Stimulated activated effector memory CD8-positive, alpha-beta T cell treated with anti-CD3 and anti-CD28 coated beads, Interleukin-12 subunit alpha, Interleukin-12 subunit beta, amount 100 ng/mL, for 72 hours (primary cell): ENCODE data around the gene PLG.
"Not testable (repeated sequence)": the region's sequence is repeated elsewhere in the genome, so short reads cannot be mapped to it uniquely, and the experiment has no call there.

ENCODE experiments used
- ATAC-seq: fragments of 150-1000 bp; cut with Tn5 transposase; 2 replicates; pipeline ENCODE4 v1.10.0; 2021
- DNase-seq, 2 donors: peaks; one replicate each; pipeline ENCODE4 v3.0.0; 2021 to 2022; ENCODE audit warnings: low spot score in 2 of 2
- H3K27ac Mint-ChIP-seq: one replicate; pipeline ENCODE4 v1.8.0; 2022; ENCODE audit warnings: mild to moderate bottlenecking, mixed read lengths
- H3K36me3 Mint-ChIP-seq: one replicate; pipeline ENCODE4 v1.8.0; 2022; ENCODE audit warnings: mild to moderate bottlenecking, mixed read lengths
- H3K4me1 Mint-ChIP-seq: one replicate; pipeline ENCODE4 v1.8.0; 2022; ENCODE audit warnings: mixed read lengths
- H3K4me3 Mint-ChIP-seq: one replicate; pipeline ENCODE4 v1.8.0; 2022; ENCODE audit warnings: mild to moderate bottlenecking, mixed read lengths
- H3K9me3 Mint-ChIP-seq: one replicate; pipeline ENCODE4 v1.8.0; 2022; ENCODE audit warnings: mixed read lengths

PLG gene

DNA sequence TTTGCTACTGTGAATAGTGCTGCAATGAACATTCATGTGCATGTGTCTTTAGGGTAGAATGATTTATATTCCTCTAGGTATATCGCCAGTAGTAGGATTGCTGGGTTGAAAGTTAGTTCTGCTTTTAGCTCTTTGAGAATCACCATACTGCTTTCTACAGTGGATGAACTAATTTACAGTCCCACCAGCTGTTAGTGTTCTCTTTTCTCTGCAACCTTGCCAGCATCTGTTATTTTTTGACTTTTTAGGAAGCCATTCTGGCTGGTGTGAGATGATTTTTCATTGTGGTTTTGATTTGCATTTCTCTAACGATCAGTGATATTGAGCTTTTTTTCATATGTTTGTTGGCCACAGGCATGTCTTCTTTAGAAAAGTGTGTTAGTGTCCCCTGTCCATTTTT is 40.0 kb downstream of the PLG start:
- H3K4me3 Mint-ChIP-seq = no peak overlapping the region
- ATAC-seq (no peak), DNase-seq (no peak)
- no peaks in the 10 kb centered on the region for H3K36me3 Mint-ChIP-seq
- no peaks in the 10 kb centered on the region for H3K9me3 Mint-ChIP-seq
- H3K27ac Mint-ChIP-seq = no peak overlapping the region
- no peaks in the 10 kb centered on the region for H3K4me1 Mint-ChIP-seq

DNA sequence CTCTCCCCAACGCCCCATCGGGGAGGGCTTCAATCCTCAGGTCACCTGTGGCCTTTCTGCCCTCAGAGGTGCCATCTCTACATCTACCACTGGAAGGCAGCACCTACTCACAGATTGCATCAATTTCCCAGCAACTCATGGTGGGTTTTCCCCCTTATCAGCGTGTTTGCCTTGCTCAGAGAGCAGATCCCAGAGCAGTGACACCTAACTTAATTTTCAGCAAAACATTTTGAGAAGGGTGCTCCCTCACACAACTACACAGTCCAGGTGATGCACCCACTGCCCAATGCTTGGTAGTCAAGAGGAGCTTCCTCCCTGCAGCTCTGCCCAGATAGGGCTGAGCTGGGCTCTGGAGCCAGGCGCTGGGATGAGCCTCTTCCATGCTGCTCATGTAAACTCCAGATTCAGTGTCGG is 48.2 kb downstream of the PLG start:
- DNase-seq (no peak), ATAC-seq (peak; percentile 34)
- no peak overlapping the region for H3K4me3 Mint-ChIP-seq
- H3K27ac Mint-ChIP-seq = no peak overlapping the region
- H3K36me3 Mint-ChIP-seq = no peaks in the 10 kb centered on the region
- no peaks in the 10 kb centered on the region for H3K4me1 Mint-ChIP-seq
- no peaks in the 10 kb centered on the region for H3K9me3 Mint-ChIP-seq

DNA sequence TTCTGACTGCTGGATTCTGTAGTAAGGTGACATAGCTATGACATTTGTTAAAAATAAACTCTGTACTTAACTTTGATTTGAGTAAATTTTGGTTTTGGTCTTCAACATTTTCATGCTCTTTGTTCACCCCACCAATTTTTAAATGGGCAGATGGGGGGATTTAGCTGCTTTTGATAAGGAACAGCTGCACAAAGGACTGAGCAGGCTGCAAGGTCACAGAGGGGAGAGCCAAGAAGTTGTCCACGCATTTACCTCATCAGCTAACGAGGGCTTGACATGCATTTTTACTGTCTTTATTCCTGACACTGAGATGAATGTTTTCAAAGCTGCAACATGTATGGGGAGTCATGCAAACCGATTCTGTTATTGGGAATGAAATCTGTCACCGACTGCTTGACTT is 51.2 kb downstream of the PLG start:
- H3K9me3 Mint-ChIP-seq, H3K4me3 Mint-ChIP-seq, DNase-seq, ATAC-seq, H3K27ac Mint-ChIP-seq, H3K4me1 Mint-ChIP-seq, H3K36me3 Mint-ChIP-seq: not testable (repeated sequence)

DNA sequence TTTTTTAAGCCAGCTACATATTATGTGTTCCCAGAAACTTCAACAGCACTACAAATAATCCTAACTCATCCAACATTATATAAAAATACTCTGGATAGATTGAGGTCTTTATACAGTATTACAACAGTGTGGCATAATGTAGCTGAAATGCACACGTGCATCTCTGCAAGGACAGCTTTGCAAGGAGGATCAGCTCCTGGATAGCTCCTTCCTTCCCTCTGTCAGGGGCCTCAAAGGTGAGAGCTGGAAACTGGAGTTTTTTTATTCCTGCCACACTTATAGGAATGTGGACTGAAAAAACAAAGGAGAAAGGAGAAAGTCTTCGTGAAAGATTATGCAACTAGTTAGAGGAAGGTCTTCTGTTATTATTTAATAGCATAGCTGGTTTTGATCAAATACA is 53.1 kb downstream of the PLG start:
- DNase-seq = no peak
- H3K4me3 Mint-ChIP-seq = no peak overlapping the region
- no peaks in the 10 kb centered on the region for H3K4me1 Mint-ChIP-seq
- ATAC-seq = no peak
- H3K36me3 Mint-ChIP-seq = no peaks in the 10 kb centered on the region
- H3K27ac Mint-ChIP-seq = no peak overlapping the region
- H3K9me3 Mint-ChIP-seq = no peaks in the 10 kb centered on the region

DNA sequence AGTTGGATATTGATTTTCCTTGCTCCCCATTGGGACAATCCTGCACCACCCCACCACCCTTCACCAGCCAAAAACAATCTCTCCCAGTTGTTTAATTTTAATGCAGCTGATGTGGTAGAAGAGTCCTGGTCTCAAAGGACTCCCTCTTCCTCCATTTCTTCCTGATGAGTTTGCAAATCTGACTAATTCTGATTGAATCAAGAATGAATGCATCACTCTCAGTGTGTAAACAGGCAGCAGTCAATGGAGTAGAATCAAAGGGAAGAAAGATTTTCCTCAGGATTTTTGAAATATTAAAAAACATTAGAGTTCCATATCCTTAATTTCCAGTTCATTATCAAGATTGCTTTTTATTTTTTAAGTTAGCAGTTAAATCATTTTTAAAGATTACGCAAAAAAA is 54.0 kb downstream of the PLG start:
- Mint-ChIP-seq H3K4me3 (no peak overlapping the region), H3K9me3 (no peaks in the 10 kb centered on the region), H3K27ac (no peak overlapping the region), H3K36me3 (no peaks in the 10 kb centered on the region), H3K4me1 (no peaks in the 10 kb centered on the region)
- no peak for ATAC-seq
- no peak for DNase-seq

DNA sequence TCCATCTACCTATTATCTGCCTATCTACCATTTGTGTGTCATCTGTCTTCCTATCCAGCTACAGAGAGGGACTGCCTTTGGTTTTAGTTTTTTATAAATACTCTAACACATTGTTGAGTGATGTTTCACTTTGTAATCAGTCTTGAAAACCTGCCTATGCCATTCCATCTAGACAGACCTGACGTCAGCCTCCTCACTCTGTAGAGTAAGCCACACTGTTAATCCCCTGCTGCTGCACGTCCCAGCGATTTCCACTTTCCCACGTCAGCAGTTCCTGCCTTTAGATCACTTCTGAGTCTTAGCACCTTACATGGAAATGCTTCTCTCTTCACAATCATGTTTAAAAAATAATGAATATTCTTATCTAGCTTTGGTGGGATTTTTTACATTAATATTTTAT is 54.8 kb downstream of the PLG start:
- Mint-ChIP-seq H3K4me1 (no peaks in the 10 kb centered on the region), H3K9me3 (peaks cover 3% of the 10 kb centered on the region), H3K36me3 (no peaks in the 10 kb centered on the region), H3K4me3 (no peak overlapping the region), H3K27ac (no peak overlapping the region)
- no peak for DNase-seq
- no peak for ATAC-seq

DNA sequence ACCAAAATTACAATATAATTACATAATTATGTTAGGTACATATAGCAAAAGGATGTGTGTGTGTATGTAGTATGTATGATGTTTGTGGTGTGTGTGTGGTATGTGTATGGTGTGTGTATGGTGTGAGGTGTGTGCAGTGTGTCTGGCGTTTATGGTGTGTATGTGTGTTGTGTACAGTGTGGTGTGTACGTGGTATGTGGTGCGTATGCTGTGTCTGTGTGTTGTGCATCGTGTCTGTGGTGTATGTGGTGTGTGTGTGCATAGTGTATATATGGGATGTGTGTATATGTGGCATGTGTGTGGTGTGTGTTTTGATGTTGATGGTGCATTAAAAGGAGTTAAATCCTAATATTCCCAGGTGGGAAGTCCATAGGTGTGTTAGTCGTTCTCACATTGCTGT is 62.8 kb downstream of the PLG start:
- peaks cover 5% of the 10 kb centered on the region for H3K4me1 Mint-ChIP-seq

DNA sequence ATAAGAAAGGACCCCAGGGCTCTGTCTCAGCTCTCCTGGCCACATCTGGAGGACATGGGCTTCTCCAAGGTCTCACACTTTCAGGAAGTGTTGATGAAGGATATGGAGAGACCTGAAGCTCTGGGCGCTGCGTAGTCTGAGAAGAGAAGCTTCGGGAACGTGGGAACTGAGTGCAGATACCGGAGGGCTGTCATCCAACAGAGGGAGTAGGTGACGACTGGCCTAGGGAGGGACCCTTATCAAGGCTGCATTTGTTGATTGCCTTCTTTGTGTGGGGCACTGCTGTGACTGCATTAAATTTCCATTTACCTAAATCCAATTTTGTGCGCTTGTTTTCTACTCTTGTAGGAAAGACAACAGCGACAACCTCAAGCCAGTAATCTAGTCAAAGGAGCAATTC is 63.4 kb downstream of the PLG start:
- DNase-seq = no peak
- ATAC-seq = no peak
- Mint-ChIP-seq H3K4me1 (peaks cover 5% of the 10 kb centered on the region), H3K4me3 (no peak overlapping the region), H3K36me3 (no peaks in the 10 kb centered on the region), H3K27ac (no peak overlapping the region), H3K9me3 (peaks cover 3% of the 10 kb centered on the region)

More for the DNA sequence above, 62.8 kb downstream of the PLG start:
- Mint-ChIP-seq H3K4me3 (no peak overlapping the region), H3K27ac (no peak overlapping the region), H3K9me3 (peaks cover 3% of the 10 kb centered on the region), H3K36me3 (no peaks in the 10 kb centered on the region)
- ATAC-seq (peak; percentile 34), DNase-seq (no peak)

DNA sequence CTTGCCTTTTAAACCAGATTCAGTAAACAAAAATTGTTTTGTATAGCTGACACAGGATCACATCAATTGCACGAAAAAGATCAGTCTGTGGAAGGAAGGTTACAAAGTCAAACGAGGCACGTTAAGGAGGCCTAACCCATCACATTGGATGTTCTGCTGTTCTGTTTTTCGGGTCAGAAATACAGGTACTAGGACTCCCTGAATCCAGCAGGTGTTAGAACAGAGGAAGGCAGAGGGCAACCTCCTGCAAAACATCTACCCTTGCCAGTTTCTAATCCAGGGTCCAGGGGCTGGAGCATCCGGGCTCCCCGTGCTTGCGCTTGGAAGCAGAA is 64.6 kb downstream of the PLG start:
- Mint-ChIP-seq H3K4me3 (peak overlapping the region; percentile 64), H3K27ac (no peak overlapping the region), H3K9me3 (peaks cover 2% of the 10 kb centered on the region), H3K4me1 (peaks cover 5% of the 10 kb centered on the region), H3K36me3 (no peaks in the 10 kb centered on the region)
- ATAC-seq (no peak), DNase-seq (no peak)

DNA sequence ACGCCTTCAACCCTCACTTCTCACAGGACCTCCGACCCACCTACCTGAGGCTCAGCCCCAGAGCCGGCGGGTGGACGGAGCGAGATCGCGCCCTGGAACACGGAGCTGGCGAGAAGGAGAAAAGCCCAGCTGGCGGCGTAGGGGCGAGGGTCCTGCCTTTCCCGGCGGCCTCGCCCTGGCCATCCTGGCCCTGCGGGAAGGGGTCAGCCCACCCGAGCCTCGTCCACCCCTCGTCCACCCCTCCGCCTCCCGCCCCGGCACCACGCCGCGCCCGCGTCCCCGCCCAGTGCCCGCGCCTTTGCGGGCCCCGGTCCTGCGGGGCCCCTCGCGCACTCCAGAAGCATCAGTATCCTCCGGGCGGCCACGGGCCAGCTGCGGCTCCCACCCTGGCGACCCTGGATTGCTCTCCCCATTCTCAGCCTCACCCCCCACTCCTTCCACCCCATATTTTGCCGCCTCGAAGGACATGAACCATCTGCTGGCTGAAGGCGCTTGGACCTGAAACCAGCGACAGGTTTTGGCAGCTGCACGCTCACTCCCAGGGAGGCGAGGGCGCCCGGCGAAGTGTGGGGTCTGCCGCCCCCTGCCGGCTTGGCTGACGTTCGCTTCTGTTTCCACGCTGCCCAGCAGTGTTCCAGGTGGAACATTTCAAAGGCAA is 65.1 kb downstream of the PLG start:
- Mint-ChIP-seq H3K27ac (no peak overlapping the region), H3K36me3 (no peaks in the 10 kb centered on the region), H3K4me1 (peaks cover 5% of the 10 kb centered on the region), H3K4me3 (peak overlapping the region; percentile 64), H3K9me3 (no peaks in the 10 kb centered on the region)
- ATAC-seq (peak; percentile 78), DNase-seq (peak; percentile 21 to 68)

DNA sequence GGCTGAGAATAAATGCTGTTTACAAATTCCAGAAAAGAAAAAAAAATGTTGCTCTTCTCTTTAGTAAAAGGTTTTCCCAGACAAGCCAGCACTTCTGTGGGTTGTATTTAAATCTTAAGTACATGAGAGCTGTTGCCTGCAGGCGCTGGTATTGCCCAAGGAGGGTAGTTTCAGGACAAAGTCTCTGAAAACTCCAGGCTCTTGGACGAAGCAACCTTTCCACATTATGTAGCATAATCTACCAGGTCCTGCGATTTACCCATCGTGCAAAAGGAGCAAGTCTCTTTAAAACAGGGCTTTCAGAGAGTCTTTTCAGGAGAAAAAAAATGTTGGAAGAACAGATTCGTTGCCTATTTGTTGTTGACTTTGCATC is 65.6 kb downstream of the PLG start:
- Mint-ChIP-seq H3K4me1 (peaks cover 5% of the 10 kb centered on the region), H3K9me3 (no peaks in the 10 kb centered on the region), H3K27ac (no peak overlapping the region), H3K4me3 (peak overlapping the region; percentile 64), H3K36me3 (no peaks in the 10 kb centered on the region)
- ATAC-seq = no peak
- DNase-seq = no peak

DNA sequence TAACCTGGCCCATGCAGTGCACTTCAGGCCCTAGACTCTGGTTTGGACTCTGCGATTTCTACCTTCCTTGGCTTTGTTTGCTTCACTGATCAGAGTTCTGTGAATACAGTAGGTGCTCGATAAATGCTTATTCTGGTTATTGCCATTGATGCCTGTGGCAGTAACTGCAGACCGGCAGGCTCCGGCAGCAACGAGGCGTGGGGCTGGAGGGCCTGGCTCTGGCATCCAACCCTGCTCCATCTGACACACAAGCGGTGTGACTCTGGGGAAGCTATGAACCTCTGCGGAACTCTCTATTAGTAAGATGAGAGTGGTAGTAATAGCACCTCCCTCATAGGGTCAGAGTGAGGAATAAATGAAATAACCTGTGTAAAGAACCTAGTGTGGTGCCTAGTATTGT is 66.1 kb downstream of the PLG start:
- no peak for ATAC-seq
- Mint-ChIP-seq H3K36me3 (no peaks in the 10 kb centered on the region), H3K27ac (no peak overlapping the region), H3K4me3 (no peak overlapping the region), H3K4me1 (peaks cover 5% of the 10 kb centered on the region), H3K9me3 (no peaks in the 10 kb centered on the region)
- DNase-seq = no peak

DNA sequence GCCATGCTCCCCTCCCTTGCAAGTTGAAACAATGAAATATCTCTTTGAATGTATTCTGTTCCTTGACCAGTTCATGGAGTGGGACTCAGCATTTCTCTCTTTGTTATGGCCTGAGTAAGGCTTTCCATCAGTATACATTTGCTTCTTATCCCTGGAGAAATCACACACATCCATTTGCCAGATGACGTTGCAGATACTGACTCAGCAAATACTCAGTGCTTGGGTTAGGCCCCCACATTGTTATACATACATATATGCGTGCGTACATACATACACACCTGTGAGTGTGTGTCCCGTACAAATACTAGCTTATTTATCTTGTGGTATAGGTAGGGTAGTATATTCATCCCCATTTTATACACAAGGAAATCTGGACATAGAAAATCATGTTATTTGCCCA is 72.4 kb downstream of the PLG start:
- no peak overlapping the region for H3K27ac Mint-ChIP-seq
- H3K36me3 Mint-ChIP-seq = no peaks in the 10 kb centered on the region
- ATAC-seq = no peak
- DNase-seq = no peak
- H3K4me1 Mint-ChIP-seq = no peaks in the 10 kb centered on the region
- H3K9me3 Mint-ChIP-seq = no peaks in the 10 kb centered on the region
- no peak overlapping the region for H3K4me3 Mint-ChIP-seq

DNA sequence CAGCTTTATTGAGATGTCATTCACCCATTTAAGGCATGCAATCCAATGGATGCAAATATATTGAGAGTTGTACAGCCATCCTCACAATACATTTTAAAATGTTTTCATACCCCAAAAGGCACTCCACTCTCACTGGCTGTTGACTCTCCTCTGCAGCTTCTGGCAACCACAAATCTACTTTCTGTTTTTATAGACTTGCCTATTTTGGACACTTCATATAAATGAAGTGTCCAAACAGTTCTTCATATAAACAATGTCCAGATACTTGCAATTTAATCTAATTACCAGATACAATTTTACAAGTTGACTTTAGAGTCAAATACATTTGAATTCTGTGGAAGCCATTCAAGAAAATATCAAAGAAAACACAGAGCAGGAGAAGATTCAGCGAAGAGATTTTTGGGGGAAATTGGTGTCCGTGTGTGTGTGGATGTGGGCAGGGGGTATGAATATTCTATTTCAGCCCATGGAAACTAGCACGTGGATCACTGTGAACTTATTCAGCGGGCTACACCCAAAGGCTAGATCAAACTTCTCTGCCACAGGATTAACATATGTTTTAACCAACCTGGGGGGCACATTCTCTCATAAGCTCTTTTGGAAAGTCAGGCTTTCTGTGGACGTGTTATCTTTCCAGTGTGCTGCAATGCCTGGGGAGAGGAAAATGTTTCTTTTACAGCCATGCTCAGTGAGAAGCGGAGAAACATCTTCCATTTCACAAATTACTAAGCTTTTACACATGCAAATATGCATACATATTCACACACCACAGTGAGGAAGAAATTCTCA is 73.9 kb downstream of the PLG start:
- no peak overlapping the region for H3K27ac Mint-ChIP-seq
- H3K4me1 Mint-ChIP-seq = no peaks in the 10 kb centered on the region
- H3K36me3 Mint-ChIP-seq = no peaks in the 10 kb centered on the region
- ATAC-seq (no peak), DNase-seq (no peak)
- H3K9me3 Mint-ChIP-seq = peaks cover 4% of the 10 kb centered on the region
- H3K4me3 Mint-ChIP-seq = no peak overlapping the region

DNA sequence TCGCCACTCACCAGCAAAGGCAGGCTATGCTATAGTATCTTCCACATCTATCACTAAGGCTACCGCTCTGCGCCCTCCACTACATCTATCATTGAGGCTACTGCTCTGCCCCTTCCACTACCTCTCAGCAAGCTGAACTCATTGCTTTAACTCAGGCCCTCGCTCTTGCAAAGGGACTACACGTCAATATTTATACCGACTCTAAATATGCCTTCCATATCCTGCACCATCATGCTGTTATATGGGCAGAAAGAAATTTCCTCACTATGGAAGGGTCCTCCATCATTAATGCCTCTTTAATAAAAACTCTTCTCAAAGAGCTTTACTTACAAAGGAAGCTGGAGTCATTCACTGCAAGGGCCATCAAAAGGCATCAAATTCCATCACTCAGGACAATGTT is 77.1 kb downstream of the PLG start:
- H3K4me1 Mint-ChIP-seq, ATAC-seq, H3K27ac Mint-ChIP-seq, H3K36me3 Mint-ChIP-seq, DNase-seq, H3K4me3 Mint-ChIP-seq, H3K9me3 Mint-ChIP-seq: not testable (repeated sequence)

DNA sequence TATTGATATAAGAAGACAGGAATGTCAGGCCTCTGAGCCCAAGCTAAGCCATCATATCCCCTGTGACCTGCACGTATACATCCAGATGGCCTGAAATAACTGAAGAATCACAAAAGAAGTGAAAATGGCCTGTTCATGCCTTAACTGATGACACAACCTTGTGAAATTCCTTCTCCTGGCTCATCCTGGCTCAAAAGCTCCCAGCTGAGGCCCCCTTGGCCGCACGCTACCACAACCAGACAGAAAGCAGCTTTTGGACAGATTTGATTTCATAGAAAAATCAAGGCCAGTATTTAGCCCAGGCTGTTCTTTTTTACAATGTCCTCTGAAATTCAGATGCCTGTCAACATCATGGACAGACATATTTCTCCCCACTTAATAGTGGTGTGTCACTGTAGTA is 78.6 kb downstream of the PLG start:
- H3K27ac Mint-ChIP-seq, ATAC-seq, H3K9me3 Mint-ChIP-seq, H3K4me3 Mint-ChIP-seq, H3K36me3 Mint-ChIP-seq, H3K4me1 Mint-ChIP-seq, DNase-seq: not testable (repeated sequence)
